SK-N-MC (cell line): ENCODE data around the gene NHSL2.

Experiments used
- EZH2 ChIP-seq: fragments of 200-600 bp; sonication (generic); IDR thresholded peaks from one replicate; pipeline ENCODE4 v1.6.1; 2017; ENCODE audit warnings: antibody characterized with exemption
- POLR2AphosphoS5 ChIP-seq: IDR thresholded peaks from 2 replicates; pipeline ENCODE4 v1.6.1; 2012; ENCODE audit warnings: mild to moderate bottlenecking, low read depth, low read length, borderline replicate concordance

DNA sequence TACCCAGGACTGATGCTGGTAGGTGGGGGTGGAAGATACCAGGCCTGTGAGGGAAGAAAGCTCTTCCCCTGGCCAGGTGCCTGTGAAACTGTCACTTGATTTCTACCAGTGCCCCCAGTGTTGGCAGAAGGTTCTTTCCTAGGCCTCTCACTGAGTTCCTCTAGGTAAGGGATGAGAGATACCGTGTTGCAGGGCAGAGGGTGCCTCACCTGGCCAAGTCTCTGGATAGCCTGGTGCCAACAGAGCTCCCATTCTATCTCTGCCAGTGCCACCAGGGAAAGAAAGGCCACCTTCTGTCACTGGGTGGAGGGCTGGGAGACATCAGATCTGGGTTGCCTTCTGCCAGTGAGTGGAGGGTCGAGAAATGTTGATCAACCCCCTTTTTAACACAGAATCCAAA lies 127.0 kb downstream of the NHSL2 start:
- TF ChIP-seq EZH2 (no peak), POLR2AphosphoS5 (no peak)
